Right lobe of liver (tissue), 6 donors: ENCODE data around the gene TENM3. TPM values are rescaled to one million over a fixed set of nuclear protein-coding genes. Genes with fewer than 3 reads are reported as not detected.

Experiments used
- ATAC-seq, 4 donors: fragments of 200-7000 bp; cut with Tn5 transposase; one replicate each; pipeline ENCODE4 v1.9.1; 2020; ENCODE audit warnings: mild to moderate bottlenecking in 4 of 4, moderate library complexity in 4 of 4
- DNase-seq, 3 donors: peaks; one replicate each; pipeline ENCODE4 v3.0.0-alpha.2; 2020
- H3K27ac ChIP-seq, 3 donors: fragments of 200-600 bp; one replicate each; pipeline ENCODE4 v1.8.0; 2022
- H3K27me3 ChIP-seq, 2 donors: fragments of 200-600 bp; one replicate each; pipeline ENCODE4 v1.8.0; 2022
- H3K36me3 ChIP-seq, 4 donors: fragments of 200-600 bp; sonication (generic) in 1 of 4; one replicate each; pipeline versions ENCODE4 v1.5.1 to v1.8.0; 2017 to 2022; ENCODE audit warnings: control low read depth in 1 of 4
- H3K4me1 ChIP-seq, 4 donors: fragments of 200-600 bp; sonication (generic) in 1 of 4; one replicate each; pipeline versions ENCODE4 v1.5.1 to v1.8.0; 2017 to 2022; ENCODE audit warnings: control low read depth in 1 of 4
- H3K4me3 ChIP-seq, 3 donors: fragments of 200-600 bp; one replicate each; pipeline ENCODE4 v1.8.0; 2022
- H3K9me3 ChIP-seq, 4 donors: fragments of 200-600 bp; sonication (generic) in 1 of 4; one replicate each; pipeline versions ENCODE4 v1.5.1 to v1.8.0; 2017 to 2022; ENCODE audit warnings: control low read depth in 1 of 4
- POLR2A ChIP-seq: fragments of 450-650 bp; IDR thresholded peaks from one replicate; pipeline ENCODE4 v1.6.1; 2017; ENCODE audit warnings: antibody characterized with exemption, mild to moderate bottlenecking
- WGBS: methylation state at CpG from one replicate; pipeline ENCODE4 v1.1.6; 2018; ENCODE audit warnings: low coverage, low lambda C conversion rate; ENCODE audit not compliant: insufficient coverage; ENCODE audit errors: missing lambda C conversion rate; 5-methylcytosine and 5-hydroxymethylcytosine counted together
- intact Hi-C, 2 donors: fragments of 100-400 bp; cut with DNase I; formaldehyde crosslinking; loops; one replicate each; pipeline versions ENCODE4 v1.11.2 to v1.14.1; 2022
- total RNA-seq, 6 experiments: library from RNA; depleted of rRNA in 2 of 6; stranded (reverse); fragments of >200 nt in 2 of 6; fragmentation: NEBNext Ultra II Directional in 3 of 6; extraction: Animal tissue kit (Norgen Biotek cat#: 25700) in 3 of 6; gene quantifications; one replicate each; pipeline versions ENCODE4 v1.1.0 to v1.2.4, GENCODE V29; 2016 to 2023
- TF ChIP-seq, protein P1 (sequence below), 4 donors: fragments of 200-600 bp in 3 of 4; fragments of 450-650 bp in 1 of 4; IDR thresholded peaks; one replicate each; pipeline versions ENCODE4 v1.5.1 to v1.8.0; 2016 to 2022; ENCODE audit warnings: antibody characterized with exemption in 4 of 4, mild to moderate bottlenecking in 2 of 4
- donor health status: DM: no; HTN: yes; CAD: no.
- donor health status: DM: no; HTN: no; CAD: no.
- donor health status: DM: no; HTN: no; CAD: no.
- donor health status: DM: no; HTN: yes; CAD: no.
- donor health status: DM: no; HTN: yes; CAD: no.

TENM3 gene
- total RNA-seq, 6 experiments from 2014 or later = 0.06 to 3.0 (median 1.1) TPM

DNA sequence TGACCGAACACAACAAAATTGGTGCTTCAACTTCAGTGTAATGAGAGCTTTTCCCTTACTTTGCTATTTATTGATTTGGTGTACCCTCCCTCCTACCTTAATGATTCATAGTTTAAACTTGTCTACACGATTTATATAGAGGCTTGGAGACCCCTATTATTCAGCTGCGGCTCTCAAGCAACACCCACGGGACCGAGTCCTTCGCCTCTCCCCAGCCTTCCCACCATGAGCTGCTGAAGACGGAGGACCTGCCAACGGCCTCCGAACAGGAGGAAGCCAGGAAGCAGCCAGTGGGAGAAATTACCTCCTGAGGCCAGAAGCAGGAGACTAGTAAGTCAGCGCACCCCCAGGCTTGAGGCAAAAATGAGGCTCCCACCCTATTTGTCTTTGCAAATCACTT lies 595.3 kb downstream of the TENM3 start:
- TF ChIP-seq, protein P1, sequence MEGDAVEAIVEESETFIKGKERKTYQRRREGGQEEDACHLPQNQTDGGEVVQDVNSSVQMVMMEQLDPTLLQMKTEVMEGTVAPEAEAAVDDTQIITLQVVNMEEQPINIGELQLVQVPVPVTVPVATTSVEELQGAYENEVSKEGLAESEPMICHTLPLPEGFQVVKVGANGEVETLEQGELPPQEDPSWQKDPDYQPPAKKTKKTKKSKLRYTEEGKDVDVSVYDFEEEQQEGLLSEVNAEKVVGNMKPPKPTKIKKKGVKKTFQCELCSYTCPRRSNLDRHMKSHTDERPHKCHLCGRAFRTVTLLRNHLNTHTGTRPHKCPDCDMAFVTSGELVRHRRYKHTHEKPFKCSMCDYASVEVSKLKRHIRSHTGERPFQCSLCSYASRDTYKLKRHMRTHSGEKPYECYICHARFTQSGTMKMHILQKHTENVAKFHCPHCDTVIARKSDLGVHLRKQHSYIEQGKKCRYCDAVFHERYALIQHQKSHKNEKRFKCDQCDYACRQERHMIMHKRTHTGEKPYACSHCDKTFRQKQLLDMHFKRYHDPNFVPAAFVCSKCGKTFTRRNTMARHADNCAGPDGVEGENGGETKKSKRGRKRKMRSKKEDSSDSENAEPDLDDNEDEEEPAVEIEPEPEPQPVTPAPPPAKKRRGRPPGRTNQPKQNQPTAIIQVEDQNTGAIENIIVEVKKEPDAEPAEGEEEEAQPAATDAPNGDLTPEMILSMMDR (IDR thresholded peaks at IDR 0.05) = no peak
- no peak for TF ChIP-seq POLR2A
- ATAC-seq = no peak
- Histone ChIP-seq H3K36me3 (no peaks in the 10 kb centered on the region), H3K27ac (no peak overlapping the region), H3K9me3 (no peaks in the 10 kb centered on the region), H3K27me3 (no peaks in the 10 kb centered on the region), H3K4me3 (no peak overlapping the region), H3K4me1 (no peaks in the 10 kb centered on the region)
- DNase-seq = no peak
- intact Hi-C loops = no loop called here
- WGBS = 89% methylated on average over 10 of the region's 10 CpGs

DNA sequence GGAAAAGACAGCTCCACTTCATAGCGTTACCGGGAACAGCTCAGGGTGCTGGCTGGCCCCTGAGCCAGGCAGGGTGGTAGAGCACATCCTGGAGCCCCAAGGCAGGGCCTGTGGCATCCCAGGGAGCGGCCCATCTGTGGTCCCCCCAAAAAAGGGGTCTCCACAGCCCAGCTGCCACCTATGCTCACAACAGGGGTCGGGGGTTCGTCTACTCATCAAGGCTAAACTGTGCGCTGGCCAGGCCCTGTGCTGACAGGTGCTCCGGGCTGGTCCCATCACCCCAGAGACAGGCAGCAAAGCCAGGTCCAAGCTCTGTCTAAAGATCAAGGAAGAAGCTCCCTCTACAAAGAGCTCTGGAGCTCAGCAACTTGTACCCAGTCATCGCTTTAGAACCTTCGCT lies 596.1 kb downstream of the TENM3 start:
- TF ChIP-seq POLR2A = no peak
- TF ChIP-seq, protein P1 (IDR thresholded peaks at IDR 0.05) = no peak
- no peak for DNase-seq
- Histone ChIP-seq H3K4me3 (no peak overlapping the region), H3K36me3 (no peaks in the 10 kb centered on the region), H3K27ac (no peak overlapping the region), H3K27me3 (no peaks in the 10 kb centered on the region), H3K9me3 (no peaks in the 10 kb centered on the region), H3K4me1 (no peaks in the 10 kb centered on the region)
- no peak for ATAC-seq
- intact Hi-C loops = no loop called here
- WGBS = 89% methylated on average over 2 of the region's 9 CpGs

- ATAC-seq = no peak
- Histone ChIP-seq H3K27ac (no peak overlapping the region), H3K4me1 (no peaks in the 10 kb centered on the region), H3K4me3 (no peak overlapping the region), H3K9me3 (no peaks in the 10 kb centered on the region), H3K27me3 (no peaks in the 10 kb centered on the region), H3K36me3 (no peaks in the 10 kb centered on the region)
- WGBS = 75% methylated on average over 5 of the region's 10 CpGs
- no peak for TF ChIP-seq POLR2A
- TF ChIP-seq, protein P1 (IDR thresholded peaks at IDR 0.05) = no peak
- intact Hi-C loops = no loop called here
- DNase-seq = no peak
Measured at GRCh38 chr4:182840108-182840507, 596.9 kb downstream of the TENM3 start.

- Histone ChIP-seq H3K27ac (no peak overlapping the region), H3K27me3 (no peaks in the 10 kb centered on the region), H3K36me3 (no peaks in the 10 kb centered on the region), H3K4me1 (no peaks in the 10 kb centered on the region), H3K4me3 (no peak overlapping the region), H3K9me3 (no peaks in the 10 kb centered on the region)
- no peak for TF ChIP-seq POLR2A
- TF ChIP-seq, protein P1 (IDR thresholded peaks at IDR 0.05) = no peak
- ATAC-seq (no peak), DNase-seq (no peak)
- WGBS = 68% methylated on average over 9 of the region's 11 CpGs
- intact Hi-C loops = no loop called here
Measured at GRCh38 chr4:182842104-182842600, 599.0 kb downstream of the TENM3 start.
